NB4 (cell line): ENCODE data around the gene KIRREL3.

Experiments used
- DNase-seq: peaks from one replicate; pipeline ENCODE4 v3.0.0; 2010; ENCODE audit warnings: low read depth
- H3K4me3 ChIP-seq: one replicate; pipeline ENCODE4 v1.5.1; 2011; ENCODE audit warnings: mild to moderate bottlenecking, low read depth, low read length, moderate library complexity
- CTCF ChIP-seq: IDR thresholded peaks from one replicate; pipeline ENCODE4 v1.5.1; 2012; ENCODE audit warnings: low read depth, low read length
- MAX ChIP-seq: IDR thresholded peaks from 2 replicates; pipeline ENCODE4 v1.6.1; 2011; ENCODE audit warnings: low read depth, low read length
- MYC ChIP-seq: IDR thresholded peaks from 2 replicates; pipeline ENCODE4 v1.6.1; 2011; ENCODE audit warnings: low read depth, low read length
- POLR2A ChIP-seq: IDR thresholded peaks from 2 replicates; pipeline ENCODE4 v1.6.1; 2011; ENCODE audit warnings: mild to moderate bottlenecking; ENCODE audit not compliant: insufficient read length; ENCODE audit errors: extremely low read depth

KIRREL3 gene

GRCh38 chr11:126886636-126887035 is 113.9 kb downstream of the KIRREL3 start:
- DNase-seq: no peak
- TF ChIP-seq MAX (no peak), CTCF (no peak), MYC (no peak), POLR2A (no peak)
- H3K4me3 ChIP-seq: no peak overlapping the region

- no peak for TF ChIP-seq MAX
- TF ChIP-seq CTCF: no peak
- TF ChIP-seq MYC: no peak
- TF ChIP-seq POLR2A: no peak
- DNase-seq: no peak
- no peak overlapping the region for H3K4me3 ChIP-seq
Observed at GRCh38 chr11:126886085-126886484, 114.5 kb downstream of the KIRREL3 start.

- no peak for DNase-seq
- no peak overlapping the region for H3K4me3 ChIP-seq
- TF ChIP-seq MAX (no peak), POLR2A (no peak), CTCF (no peak), MYC (no peak)
Observed at GRCh38 chr11:126884594-126884993, 116.0 kb downstream of the KIRREL3 start.

GRCh38 chr11:126884192-126884591 is 116.4 kb downstream of the KIRREL3 start:
- DNase-seq: no peak
- H3K4me3 ChIP-seq: no peak overlapping the region
- no peak for TF ChIP-seq MYC
- no peak for TF ChIP-seq MAX
- no peak for TF ChIP-seq CTCF
- no peak for TF ChIP-seq POLR2A

GRCh38 chr11:126880872-126881271 is 119.7 kb downstream of the KIRREL3 start:
- no peak overlapping the region for H3K4me3 ChIP-seq
- TF ChIP-seq POLR2A (no peak), MAX (no peak), MYC (no peak), CTCF (no peak)
- no peak for DNase-seq

- no peak for TF ChIP-seq POLR2A
- no peak for TF ChIP-seq CTCF
- TF ChIP-seq MYC: no peak
- TF ChIP-seq MAX: no peak
- DNase-seq: no peak
- no peak overlapping the region for H3K4me3 ChIP-seq
Observed at GRCh38 chr11:126879516-126879915, 121.1 kb downstream of the KIRREL3 start.
